GM12878 (cell line): Measurements from ENCODE around the gene FBXO17. TPM values are rescaled to one million over a fixed set of nuclear protein-coding genes. Genes with fewer than 3 reads are reported as not detected.
A peak's percentile ranks its signal among the peaks of the same experiment; 100 is the strongest.

Experiments used
- BHLHE40 ChIP-seq, 2 experiments: fragments of 450-650 bp in 1 of 2; IDR thresholded peaks; 2 replicates each; pipeline ENCODE4 v1.6.1; 2011 to 2017; ENCODE audit warnings: low read depth in 2 of 2, borderline replicate concordance in 1 of 2, improper control_type of control experiment in 1 of 2, low read length in 1 of 2, mild to moderate bottlenecking in 1 of 2
- CBX5 ChIP-seq: sonication (generic); IDR thresholded peaks from 2 replicates; pipeline ENCODE4 v1.6.1; 2016; ENCODE audit warnings: low read depth, moderate library complexity, mild to moderate bottlenecking, inconsistent platforms
- CEBPB ChIP-seq, 2 experiments: fragments of 150-350 bp in 1 of 2; IDR thresholded peaks; 2 replicates each; pipeline ENCODE4 v1.6.1; 2012 to 2014; ENCODE audit warnings: low read depth in 2 of 2, low read length in 2 of 2, borderline replicate concordance in 1 of 2, inconsistent platforms in 1 of 2
- ESRRA ChIP-seq: IDR thresholded peaks from 2 replicates; pipeline ENCODE4 v1.6.1; 2012; ENCODE audit warnings: mild to moderate bottlenecking, low read length, improper control_type of control experiment
- ETV6 ChIP-seq, 2 experiments: fragments of 450-650 bp in 1 of 2; IDR thresholded peaks in 1 of 2; conservative IDR thresholded peaks in 1 of 2; 2 replicates each; pipeline ENCODE4 v1.6.1; 2014; ENCODE audit warnings: antibody characterized with exemption in 1 of 2, borderline replicate concordance in 1 of 2, low read depth in 1 of 2, mild to moderate bottlenecking in 1 of 2, moderate library complexity in 1 of 2
- GATAD2B ChIP-seq: fragments of 450-650 bp; conservative IDR thresholded peaks from 2 replicates; pipeline ENCODE4 v1.6.1; 2017; ENCODE audit warnings: low read depth, mild to moderate bottlenecking, moderate library complexity
- KDM1A ChIP-seq: fragments of 200-600 bp; sonication (generic); IDR thresholded peaks from 2 replicates; pipeline ENCODE4 v1.6.1; 2016; ENCODE audit warnings: borderline replicate concordance
- MAX ChIP-seq: IDR thresholded peaks from 2 replicates; pipeline ENCODE4 v1.6.1; 2012; ENCODE audit warnings: low read depth, low read length, improper control_type of control experiment
- NKRF ChIP-seq: fragments of 450-650 bp; conservative IDR thresholded peaks from 2 replicates; pipeline ENCODE4 v1.6.1; 2017; ENCODE audit warnings: mild to moderate bottlenecking, moderate library complexity
- NR2C2 ChIP-seq: IDR thresholded peaks from 2 replicates; pipeline ENCODE4 v1.6.1; 2011; ENCODE audit warnings: borderline replicate concordance, low read depth; ENCODE audit not compliant: control insufficient read depth, insufficient read length
- SMARCA5 ChIP-seq: fragments of 450-650 bp; IDR thresholded peaks from 2 replicates; pipeline ENCODE4 v1.6.1; 2017; ENCODE audit warnings: mild to moderate bottlenecking
- SP1 ChIP-seq: IDR thresholded peaks from one replicate; pipeline ENCODE4 v1.6.1; 2011; ENCODE audit warnings: low read depth, low read length
- ZNF687 ChIP-seq: fragments of 450-650 bp; IDR thresholded peaks from 2 replicates; pipeline ENCODE4 v1.6.1; 2017; ENCODE audit warnings: mild to moderate bottlenecking, moderate library complexity
- ZZZ3 ChIP-seq: IDR thresholded peaks from 2 replicates; pipeline ENCODE4 v1.6.1; 2011; ENCODE audit warnings: low read depth; ENCODE audit not compliant: control insufficient read depth, insufficient read length
- polyA plus RNA-seq, 11 experiments: library from polyadenylated mRNA; depleted of rRNA in 4 of 11; unstranded in 6 of 11; stranded (reverse) in 5 of 11; fragments of >200 nt; fragmentation: Nextera tagmentation in 4 of 11; fragmentation: Illumina TruSeq in 1 of 11; extraction: Ambion mirVana in 4 of 11; extraction: Trizol in 1 of 11; gene quantifications; 1 replicate in 1 of 11; 2 replicates in 10 of 11; pipeline versions ENCODE4 v1.2.1 to v1.2.3, GENCODE V29; 2011 to 2016; ENCODE audit warnings: inconsistent platforms in 2 of 11, missing spikeins in 2 of 11, low read depth in 1 of 11
- total RNA-seq, 4 experiments: library from RNA; depleted of rRNA in 3 of 4; stranded (reverse); fragments of >200 nt in 3 of 4; fragmentation: Illumina TruSeq in 1 of 4; extraction: Trizol in 1 of 4; gene quantifications; 2 replicates each; pipeline versions ENCODE4 v1.2.1 to v1.2.3, GENCODE V29; 2013 to 2021
- TF ChIP-seq, protein P1 (sequence below): fragments of 450-650 bp; IDR thresholded peaks from 2 replicates; pipeline ENCODE4 v1.6.1; 2017; ENCODE audit warnings: mild to moderate bottlenecking, low read depth, inconsistent platforms; ENCODE audit not compliant: poor library complexity, severe bottlenecking
- TF ChIP-seq, protein P2 (sequence below): IDR thresholded peaks from 2 replicates; pipeline ENCODE4 v1.6.1; 2011; ENCODE audit warnings: mild to moderate bottlenecking, low read depth, low read length, moderate library complexity; ENCODE audit not compliant: insufficient replicate concordance

Gene FBXO17
- total and polyA plus RNA-seq, 10 of the 15 experiments (the other 5 are each of a cell fraction or from before 2014, with no cell fraction given), result 2.2 to 11.1 (median 5.3) TPM

GRCh38 chr19:39021063-39021462 is 45.5 kb upstream of the FBXO17 start (continued):
- TF ChIP-seq ESRRA (no peak), NR2C2 (no peak), ETV6 (conservative IDR thresholded peaks at IDR 0.05 in 1 of 2, IDR thresholded peaks at IDR 0.05 in 1 of 2; ENCODE audit: borderline replicate concordance in 1 of 2, low read depth in 1 of 2) (peak in 1 of 2 experiments; percentile 55; a peak in 1 of 4 replicates), CEBPB (IDR thresholded peaks at IDR 0.05; ENCODE audit: borderline replicate concordance in 1 of 2, low read depth in 2 of 2, low read length in 2 of 2) (no peak), MAX (no peak), BHLHE40 (IDR thresholded peaks at IDR 0.05; ENCODE audit: borderline replicate concordance in 1 of 2, low read depth in 2 of 2, low read length in 1 of 2) (no peak; a peak in 1 of 4 replicates), GATAD2B (0 out of 2 replicates have a peak, but pooled peaks have one; percentile 26), KDM1A (no peak), SP1 (no peak), ZZZ3 (no peak), ZNF687 (no peak), NKRF (no peak), SMARCA5 (no peak), CBX5 (no peak; the same call in 1 of the 2 replicates)
- TF ChIP-seq, protein P1, sequence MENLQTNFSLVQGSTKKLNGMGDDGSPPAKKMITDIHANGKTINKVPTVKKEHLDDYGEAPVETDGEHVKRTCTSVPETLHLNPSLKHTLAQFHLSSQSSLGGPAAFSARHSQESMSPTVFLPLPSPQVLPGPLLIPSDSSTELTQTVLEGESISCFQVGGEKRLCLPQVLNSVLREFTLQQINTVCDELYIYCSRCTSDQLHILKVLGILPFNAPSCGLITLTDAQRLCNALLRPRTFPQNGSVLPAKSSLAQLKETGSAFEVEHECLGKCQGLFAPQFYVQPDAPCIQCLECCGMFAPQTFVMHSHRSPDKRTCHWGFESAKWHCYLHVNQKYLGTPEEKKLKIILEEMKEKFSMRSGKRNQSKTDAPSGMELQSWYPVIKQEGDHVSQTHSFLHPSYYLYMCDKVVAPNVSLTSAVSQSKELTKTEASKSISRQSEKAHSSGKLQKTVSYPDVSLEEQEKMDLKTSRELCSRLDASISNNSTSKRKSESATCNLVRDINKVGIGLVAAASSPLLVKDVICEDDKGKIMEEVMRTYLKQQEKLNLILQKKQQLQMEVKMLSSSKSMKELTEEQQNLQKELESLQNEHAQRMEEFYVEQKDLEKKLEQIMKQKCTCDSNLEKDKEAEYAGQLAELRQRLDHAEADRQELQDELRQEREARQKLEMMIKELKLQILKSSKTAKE, result no peak
- TF ChIP-seq, protein P2, sequence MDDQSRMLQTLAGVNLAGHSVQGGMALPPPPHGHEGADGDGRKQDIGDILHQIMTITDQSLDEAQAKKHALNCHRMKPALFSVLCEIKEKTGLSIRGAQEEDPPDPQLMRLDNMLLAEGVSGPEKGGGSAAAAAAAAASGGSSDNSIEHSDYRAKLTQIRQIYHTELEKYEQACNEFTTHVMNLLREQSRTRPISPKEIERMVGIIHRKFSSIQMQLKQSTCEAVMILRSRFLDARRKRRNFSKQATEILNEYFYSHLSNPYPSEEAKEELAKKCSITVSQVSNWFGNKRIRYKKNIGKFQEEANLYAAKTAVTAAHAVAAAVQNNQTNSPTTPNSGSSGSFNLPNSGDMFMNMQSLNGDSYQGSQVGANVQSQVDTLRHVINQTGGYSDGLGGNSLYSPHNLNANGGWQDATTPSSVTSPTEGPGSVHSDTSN, result no peak
